Measurements from ENCODE around the gene ATP9A.

GRCh38 chr20:51654495-51654894 lies 113.7 kb downstream of the ATP9A start:
- TF ChIP-seq CTCF (IDR thresholded peaks at IDR 0.05; ENCODE audit: extremely low read depth in 1 of 2, insufficient read depth in 1 of 2, low read depth in 1 of 2, low read length in 2 of 2) (no peak), POLR2A (IDR thresholded peaks at IDR 0.05; ENCODE audit: low read depth, low read length) (no peak), EZH2 (IDR thresholded peaks at IDR 0.05; ENCODE audit: borderline replicate concordance, low read depth, low read length, severe bottlenecking) (no peak), POLR2AphosphoS5 (IDR thresholded peaks at IDR 0.05; ENCODE audit: insufficient read depth, low read depth, low read length) (no peak), JUN (IDR thresholded peaks at IDR 0.05; ENCODE audit: borderline replicate concordance, insufficient read depth, insufficient read length, low read depth) (no peak), MAX (IDR thresholded peaks at IDR 0.05; ENCODE audit: insufficient read depth, insufficient read length) (no peak), GATA2 (IDR thresholded peaks at IDR 0.05; ENCODE audit: insufficient read depth, insufficient read length, low read depth, low read length) (no peak)
